ENCODE measurements around the gene RGS6.

The RGS6 gene

DNA sequence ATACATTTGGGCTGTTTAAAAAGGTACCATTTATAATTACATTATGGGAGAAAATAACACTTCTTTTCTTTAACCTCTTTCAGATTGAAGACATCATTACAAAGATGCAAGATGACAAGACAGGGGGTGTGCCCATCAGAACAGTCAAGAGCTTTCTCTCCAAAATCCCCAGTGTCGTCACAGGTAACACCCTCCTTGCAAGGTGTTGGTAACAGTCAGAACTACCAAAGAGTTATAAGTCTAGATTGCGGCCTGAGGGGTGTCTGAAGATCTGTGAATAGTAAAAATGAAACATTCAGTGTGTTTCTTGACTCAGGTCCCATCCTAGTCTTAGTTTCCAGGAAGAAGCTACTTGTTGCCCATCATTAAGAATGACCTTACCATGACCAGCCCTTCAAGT lies 419.8 kb downstream of the RGS6 start:
- TF ChIP-seq CTCF (IDR thresholded peaks at IDR 0.05; ENCODE audit: low read depth, low read length): no peak
- no peak for DNase-seq (ENCODE audit: extremely low read depth, low read depth)

- no peak for DNase-seq (ENCODE audit: extremely low read depth, low read depth)
Measured at GRCh38 chr14:72366619-72367018, 434.4 kb downstream of the RGS6 start.

DNA sequence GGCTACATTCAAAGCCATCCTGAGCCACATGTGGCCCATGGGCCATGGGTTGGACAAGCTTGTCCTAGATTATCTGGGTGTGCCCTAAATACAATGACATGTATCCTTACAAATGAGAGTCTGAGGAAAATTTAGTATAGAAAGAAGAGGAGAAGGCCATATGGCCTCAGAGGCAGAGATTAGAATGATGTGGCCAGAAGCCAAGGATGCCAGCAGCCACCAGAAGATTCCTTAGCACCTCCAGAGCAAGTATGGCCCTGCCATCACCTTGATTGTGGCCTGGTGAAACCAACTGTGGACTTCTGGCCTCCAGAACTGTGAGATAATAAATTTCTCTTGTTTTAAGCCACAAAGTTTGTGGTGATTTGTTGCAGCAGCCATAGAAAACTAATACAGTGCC lies 436.9 kb downstream of the RGS6 start:
- TF ChIP-seq CTCF (IDR thresholded peaks at IDR 0.05; ENCODE audit: low read depth, low read length): no peak
- no peak for DNase-seq (ENCODE audit: extremely low read depth, low read depth)

More at GRCh38 chr14:72366619-72367018, 434.4 kb downstream of the RGS6 start:
- TF ChIP-seq CTCF (IDR thresholded peaks at IDR 0.05; ENCODE audit: low read depth, low read length): no peak

DNA sequence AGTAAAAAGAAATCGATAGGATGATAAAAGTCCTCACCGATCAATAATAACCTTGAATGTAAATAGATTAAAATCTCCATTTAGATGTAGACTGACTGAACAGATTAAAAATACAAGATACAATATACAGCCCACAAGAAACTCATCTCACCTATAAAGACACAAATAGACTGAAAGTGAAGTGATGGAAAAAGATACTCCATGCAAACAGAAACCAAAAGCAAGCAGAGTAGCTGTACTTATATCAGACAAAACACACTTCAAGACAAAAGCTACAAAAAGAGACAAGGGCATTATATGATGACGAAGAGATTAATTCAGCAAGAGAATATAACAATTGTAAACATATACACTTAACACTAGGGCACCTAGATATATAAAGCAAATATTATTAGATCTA lies 444.8 kb downstream of the RGS6 start:
- no peak for TF ChIP-seq CTCF (IDR thresholded peaks at IDR 0.05; ENCODE audit: low read depth, low read length)
- DNase-seq (ENCODE audit: extremely low read depth, low read depth): no peak

DNA sequence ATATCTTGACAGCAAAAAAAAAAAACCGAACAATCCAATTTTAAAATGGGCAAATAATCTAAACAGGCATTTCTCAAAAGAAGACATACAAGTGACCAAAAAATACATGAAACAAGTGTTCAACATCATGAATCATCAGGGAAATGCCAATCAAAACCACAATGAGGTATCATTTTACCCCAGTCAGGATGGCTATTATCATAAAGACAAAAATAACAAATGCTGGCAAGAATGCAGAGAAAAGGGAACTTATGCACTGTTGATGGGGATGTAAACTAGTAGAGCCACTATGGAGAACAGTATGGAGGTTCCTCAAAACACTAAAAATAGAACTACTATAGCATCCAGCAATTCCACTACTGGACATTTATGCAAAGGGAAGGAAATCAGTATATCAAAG lies 448.2 kb downstream of the RGS6 start:
- no peak for TF ChIP-seq CTCF (IDR thresholded peaks at IDR 0.05; ENCODE audit: low read depth, low read length)
- DNase-seq (ENCODE audit: extremely low read depth, low read depth): no peak

- no peak for DNase-seq (ENCODE audit: extremely low read depth, low read depth)
- TF ChIP-seq CTCF (IDR thresholded peaks at IDR 0.05; ENCODE audit: low read depth, low read length): no peak
Measured at GRCh38 chr14:72383865-72384264, 451.6 kb downstream of the RGS6 start.

- TF ChIP-seq CTCF (IDR thresholded peaks at IDR 0.05; ENCODE audit: low read depth, low read length): no peak
- DNase-seq (ENCODE audit: extremely low read depth, low read depth): no peak
Measured at GRCh38 chr14:72387726-72388125, 455.5 kb downstream of the RGS6 start.
